Prostate gland (tissue), 2 donors: ENCODE data around the gene CNTN4.

Source experiments
- CTCF ChIP-seq, 4 experiments: fragments of 200-600 bp in 2 of 4; fragments of 450-650 bp in 2 of 4; sonication (generic) in 2 of 4; IDR thresholded peaks; 1 replicate in 3 of 4; 2 replicates in 1 of 4; pipeline ENCODE4 v1.5.1; 2016 to 2019; ENCODE audit warnings: antibody characterized with exemption in 4 of 4, mild to moderate bottlenecking in 2 of 4, moderate library complexity in 2 of 4
- POLR2AphosphoS5 ChIP-seq: sonication (generic); formaldehyde crosslinking; IDR thresholded peaks from one replicate; pipeline ENCODE4 v1.6.1; 2017; ENCODE audit warnings: antibody characterized with exemption

DNA sequence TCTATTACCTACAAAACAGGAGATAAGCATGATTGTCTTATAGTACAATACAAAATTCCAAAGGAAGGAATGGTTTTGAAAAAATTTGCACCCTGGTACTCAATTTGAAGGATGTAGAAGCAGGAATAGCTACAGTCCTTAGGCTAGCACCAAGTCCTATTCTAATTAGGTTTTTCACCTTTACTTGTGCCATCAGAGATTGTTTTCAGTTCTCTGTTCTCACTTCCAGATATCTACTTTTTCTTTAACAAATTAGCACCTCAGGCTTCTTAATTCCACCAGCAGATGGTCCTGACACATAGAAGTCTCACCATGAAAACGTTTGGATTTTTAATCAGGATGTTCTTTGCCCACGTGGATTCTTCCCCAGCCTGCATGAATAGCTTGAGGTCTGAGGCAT is 967.7 kb downstream of the CNTN4 start:
- TF ChIP-seq CTCF (IDR thresholded peaks at IDR 0.05) (no peak), POLR2AphosphoS5 (no peak)
